T-helper 22 cell (primary cell): Measurements from ENCODE around the gene SPATS2.

ENCODE experiments used
- DNase-seq: peaks from one replicate; pipeline ENCODE4 v3.0.0-alpha.2; 2020; ENCODE audit warnings: low read depth

The SPATS2 gene

GRCh38 chr12:49556391-49557186 is 189.3 kb downstream of the SPATS2 start:
- no peak for DNase-seq

GRCh38 chr12:49557187-49557916 is 190.1 kb downstream of the SPATS2 start:
- no peak for DNase-seq

GRCh38 chr12:49557917-49558215 is 190.6 kb downstream of the SPATS2 start:
- DNase-seq: no peak

- no peak for DNase-seq
These were observed 191.3 kb downstream of the SPATS2 start for GRCh38 chr12:49558526-49558925.

GRCh38 chr12:49559011-49559675 is 191.9 kb downstream of the SPATS2 start:
- DNase-seq: no peak

GRCh38 chr12:49560695-49561094 is 193.4 kb downstream of the SPATS2 start:
- no peak for DNase-seq

- DNase-seq: no peak
These were observed 195.0 kb downstream of the SPATS2 start for GRCh38 chr12:49562233-49562632.

- DNase-seq: no peak
These were observed 195.6 kb downstream of the SPATS2 start for GRCh38 chr12:49562831-49563230.

GRCh38 chr12:49563951-49564685 is 196.9 kb downstream of the SPATS2 start:
- no peak for DNase-seq

GRCh38 chr12:49564686-49565405 is 197.6 kb downstream of the SPATS2 start:
- DNase-seq: no peak

GRCh38 chr12:49565406-49566265 is 198.4 kb downstream of the SPATS2 start:
- DNase-seq: no peak

- DNase-seq: no peak
These were observed 199.1 kb downstream of the SPATS2 start for GRCh38 chr12:49566361-49566760.

GRCh38 chr12:49567302-49567610 is 200.0 kb downstream of the SPATS2 start:
- no peak for DNase-seq

- DNase-seq: peak; percentile 81
These were observed 200.6 kb downstream of the SPATS2 start, which contains the start of gene MCRS1 for GRCh38 chr12:49567611-49568441. Gene MCRS1 (minus strand): TSS chr12:49568142. CDS start chr12:49566731, 1,411 bp downstream.

- DNase-seq: no peak
These were observed 201.3 kb downstream of the SPATS2 start for GRCh38 chr12:49568442-49569162.
